Fibroblast of lung (primary cell): ENCODE data around the gene DOCK7.

Experiments used
- EZH2 ChIP-seq: IDR thresholded peaks from 2 replicates; pipeline ENCODE4 v1.5.1; 2012; ENCODE audit warnings: low read length, control low read depth, mild to moderate bottlenecking; ENCODE audit errors: missing control alignments
- TF ChIP-seq, protein P1 (sequence below), 2 donors: IDR thresholded peaks in 1 of 2; conservative IDR thresholded peaks in 1 of 2; 1 replicate in 1 of 2; 2 replicates in 1 of 2; pipeline ENCODE4 v1.5.1; 2011 to 2012; ENCODE audit warnings: low read length in 2 of 2, control low read depth in 1 of 2, inconsistent platforms in 1 of 2, low read depth in 1 of 2, mild to moderate bottlenecking in 1 of 2

DNA sequence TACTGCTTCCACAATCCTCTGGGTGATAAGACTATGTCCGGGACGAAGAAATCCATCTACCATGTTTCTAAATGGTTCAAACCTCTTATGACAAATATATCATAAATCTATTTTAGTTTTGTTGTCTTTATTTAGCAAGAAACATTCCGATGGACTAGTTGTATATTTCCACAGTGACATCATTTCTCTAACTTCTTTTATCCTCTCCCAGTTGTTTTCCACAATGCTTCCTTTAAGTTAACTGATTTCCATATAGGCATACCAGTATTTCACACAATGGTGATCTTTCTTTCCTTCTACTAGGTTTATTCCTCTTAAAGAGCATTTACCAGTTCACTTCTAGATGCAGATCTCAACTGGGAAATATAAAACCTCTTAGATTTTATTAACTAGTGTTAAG, 206.5 kb downstream of the DOCK7 start:
- TF ChIP-seq, protein P1, sequence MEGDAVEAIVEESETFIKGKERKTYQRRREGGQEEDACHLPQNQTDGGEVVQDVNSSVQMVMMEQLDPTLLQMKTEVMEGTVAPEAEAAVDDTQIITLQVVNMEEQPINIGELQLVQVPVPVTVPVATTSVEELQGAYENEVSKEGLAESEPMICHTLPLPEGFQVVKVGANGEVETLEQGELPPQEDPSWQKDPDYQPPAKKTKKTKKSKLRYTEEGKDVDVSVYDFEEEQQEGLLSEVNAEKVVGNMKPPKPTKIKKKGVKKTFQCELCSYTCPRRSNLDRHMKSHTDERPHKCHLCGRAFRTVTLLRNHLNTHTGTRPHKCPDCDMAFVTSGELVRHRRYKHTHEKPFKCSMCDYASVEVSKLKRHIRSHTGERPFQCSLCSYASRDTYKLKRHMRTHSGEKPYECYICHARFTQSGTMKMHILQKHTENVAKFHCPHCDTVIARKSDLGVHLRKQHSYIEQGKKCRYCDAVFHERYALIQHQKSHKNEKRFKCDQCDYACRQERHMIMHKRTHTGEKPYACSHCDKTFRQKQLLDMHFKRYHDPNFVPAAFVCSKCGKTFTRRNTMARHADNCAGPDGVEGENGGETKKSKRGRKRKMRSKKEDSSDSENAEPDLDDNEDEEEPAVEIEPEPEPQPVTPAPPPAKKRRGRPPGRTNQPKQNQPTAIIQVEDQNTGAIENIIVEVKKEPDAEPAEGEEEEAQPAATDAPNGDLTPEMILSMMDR (conservative IDR thresholded peaks at IDR 0.05 in 1 of 2, IDR thresholded peaks at IDR 0.05 in 1 of 2; ENCODE audit: low read depth in 1 of 2, low read length in 2 of 2) = no peak
- no peak for TF ChIP-seq EZH2
